HFF-Myc (cell line): Measurements from ENCODE around the gene SETBP1.

Experiments
- DNase-seq: peaks from one replicate; pipeline ENCODE4 v3.0.0-alpha.2; 2011; ENCODE audit warnings: low read depth; ENCODE audit errors: extremely low read depth
- H3K4me3 ChIP-seq: replicated peaks from 2 replicates; pipeline ENCODE4 v1.5.1; 2011; ENCODE audit warnings: low read depth, mild to moderate bottlenecking, control low read depth, low read length
- CTCF ChIP-seq: IDR thresholded peaks from 2 replicates; pipeline ENCODE4 v1.5.1; 2012; ENCODE audit warnings: mild to moderate bottlenecking, low read depth, low read length, control low read depth; ENCODE audit errors: missing control alignments

The SETBP1 gene

GRCh38 chr18:44783371-44783770 lies 102.7 kb downstream of the SETBP1 start:
- no peak for TF ChIP-seq CTCF
- no peak overlapping the region for H3K4me3 ChIP-seq
- DNase-seq: no peak

GRCh38 chr18:44786257-44786656 lies 105.6 kb downstream of the SETBP1 start:
- TF ChIP-seq CTCF: no peak
- DNase-seq: no peak
- no peak overlapping the region for H3K4me3 ChIP-seq

GRCh38 chr18:44786688-44787087 lies 106.0 kb downstream of the SETBP1 start:
- no peak for DNase-seq
- TF ChIP-seq CTCF: no peak
- H3K4me3 ChIP-seq: no peak overlapping the region

GRCh38 chr18:44788334-44788733 lies 107.6 kb downstream of the SETBP1 start:
- no peak for TF ChIP-seq CTCF
- H3K4me3 ChIP-seq: no peak overlapping the region
- DNase-seq: no peak

GRCh38 chr18:44789710-44790109 lies 109.0 kb downstream of the SETBP1 start:
- DNase-seq: no peak
- no peak overlapping the region for H3K4me3 ChIP-seq
- no peak for TF ChIP-seq CTCF

GRCh38 chr18:44790860-44791259 lies 110.2 kb downstream of the SETBP1 start:
- TF ChIP-seq CTCF: no peak
- DNase-seq: no peak

GRCh38 chr18:44791520-44791919 lies 110.8 kb downstream of the SETBP1 start:
- no peak overlapping the region for H3K4me3 ChIP-seq
- DNase-seq: no peak
- no peak for TF ChIP-seq CTCF

More at GRCh38 chr18:44790860-44791259, 110.2 kb downstream of the SETBP1 start:
- H3K4me3 ChIP-seq: no peak overlapping the region
